DND-41 (cell line): ENCODE data around the gene HIBCH.
"Not testable (repeated sequence)": the region's sequence is repeated elsewhere in the genome, so short reads cannot be mapped to it uniquely, and the experiment has no call there.

ENCODE experiments used
- ATAC-seq: fragments of 200-7000 bp; cut with Tn5 transposase; 3 replicates; pipeline ENCODE4 v1.9.1; 2021; ENCODE audit warnings: low read depth; ENCODE audit not compliant: insufficient read depth
- DNase-seq: peaks from one replicate; pipeline ENCODE4 v3.0.0-alpha.2; 2020
- H2AFZ ChIP-seq: 2 replicates; pipeline ENCODE4 v1.6.0; 2012; ENCODE audit warnings: low read depth, low read length
- H3K27ac ChIP-seq: 2 replicates; pipeline ENCODE4 v1.5.1; 2012; ENCODE audit warnings: low read length, inconsistent platforms
- H3K27me3 ChIP-seq: fragments of 200-600 bp; sonication (generic); 2 replicates; pipeline ENCODE4 v1.6.0; 2012; ENCODE audit warnings: low read length, mild to moderate bottlenecking, inconsistent platforms; ENCODE audit not compliant: insufficient read depth, poor library complexity
- H3K36me3 ChIP-seq: 2 replicates; pipeline ENCODE4 v1.5.1; 2012; ENCODE audit warnings: low read length, inconsistent platforms; ENCODE audit not compliant: insufficient read depth
- H3K4me1 ChIP-seq: 2 replicates; pipeline ENCODE4 v1.5.1; 2012; ENCODE audit warnings: mild to moderate bottlenecking, low read length; ENCODE audit not compliant: insufficient read depth
- H3K4me2 ChIP-seq: 2 replicates; pipeline ENCODE4 v1.6.0; 2012; ENCODE audit warnings: mild to moderate bottlenecking, moderate library complexity, low read length, inconsistent platforms; ENCODE audit not compliant: insufficient read depth
- H3K4me3 ChIP-seq, 2 experiments: fragments of 200-600 bp in 1 of 2; shearing (Covaris generic) in 1 of 2; 2 replicates each; pipeline ENCODE4 v1.5.1; 2012 to 2016; ENCODE audit warnings: inconsistent platforms in 2 of 2, low read length in 2 of 2, mild to moderate bottlenecking in 2 of 2, low read depth in 1 of 2, moderate library complexity in 1 of 2
- H3K79me2 ChIP-seq: 2 replicates; pipeline ENCODE4 v1.6.0; 2012; ENCODE audit warnings: low read length, inconsistent platforms; ENCODE audit not compliant: insufficient read depth
- H3K9ac ChIP-seq: 2 replicates; pipeline ENCODE4 v1.6.0; 2012; ENCODE audit warnings: low read depth, mild to moderate bottlenecking, inconsistent platforms, low read length, moderate library complexity
- H3K9me3 ChIP-seq: 2 replicates; pipeline ENCODE4 v1.5.1; 2012; ENCODE audit warnings: low read length, moderate library complexity, mild to moderate bottlenecking, inconsistent platforms; ENCODE audit not compliant: insufficient read depth, severe bottlenecking
- H4K20me1 ChIP-seq: 2 replicates; pipeline ENCODE4 v1.6.0; 2012; ENCODE audit warnings: low read length; ENCODE audit not compliant: insufficient read depth
- CTCF ChIP-seq: IDR thresholded peaks from 2 replicates; pipeline ENCODE4 v1.5.1; 2012; ENCODE audit warnings: borderline replicate concordance, low read length, moderate library complexity, mild to moderate bottlenecking; ENCODE audit not compliant: poor library complexity, severe bottlenecking; ENCODE audit errors: extremely low read depth
- EZH2 ChIP-seq: IDR thresholded peaks from 3 replicates; pipeline ENCODE4 v1.6.1; 2012; ENCODE audit warnings: borderline replicate concordance, low read depth, mild to moderate bottlenecking, moderate library complexity, low read length, inconsistent platforms; ENCODE audit not compliant: severe bottlenecking

The HIBCH gene

GRCh38 chr2:190302052-190302451 is 17.6 kb downstream of the HIBCH start:
- Histone ChIP-seq H3K4me2 (no peak overlapping the region), H3K36me3 (peaks cover 35% of the 10 kb centered on the region; the same call in 1 of the 2 replicates), H3K4me1 (no peaks in the 10 kb centered on the region), H3K9me3 (no peaks in the 10 kb centered on the region), H3K4me3 (no peak overlapping the region), H2AFZ (no peak overlapping the region), H3K79me2 (peaks cover 10% of the 10 kb centered on the region; the same call in 1 of the 2 replicates), H4K20me1 (no peaks in the 10 kb centered on the region), H3K27ac (no peak overlapping the region), H3K27me3 (no peaks in the 10 kb centered on the region), H3K9ac (no peak overlapping the region)
- ATAC-seq, result no peak
- TF ChIP-seq EZH2 (no peak), CTCF (no peak)
- DNase-seq, result no peak

GRCh38 chr2:190301032-190301431 is 18.6 kb downstream of the HIBCH start:
- Histone ChIP-seq H3K4me1 (no peaks in the 10 kb centered on the region), H3K36me3 (peaks cover 32% of the 10 kb centered on the region; the same call in 1 of the 2 replicates)
- no peak for DNase-seq

GRCh38 chr2:190297880-190298279 is 21.7 kb downstream of the HIBCH start:
- not testable (repeated sequence) for H3K27me3 ChIP-seq, H3K9me3 ChIP-seq, ATAC-seq, H4K20me1 ChIP-seq, DNase-seq, H3K4me3 ChIP-seq, H3K9ac ChIP-seq, H2AFZ ChIP-seq, H3K79me2 ChIP-seq, H3K4me2 ChIP-seq, H3K4me1 ChIP-seq, H3K27ac ChIP-seq
- H3K36me3 ChIP-seq, result peaks cover 49% of the 10 kb centered on the region; the same call in 1 of the 2 replicates

More at GRCh38 chr2:190301032-190301431, 18.6 kb downstream of the HIBCH start:
- H3K4me3 ChIP-seq, result no peak overlapping the region
- peaks cover 8% of the 10 kb centered on the region; the same call in 1 of the 2 replicates for H3K79me2 ChIP-seq
- no peak overlapping the region for H3K9ac ChIP-seq
- H4K20me1 ChIP-seq, result no peaks in the 10 kb centered on the region
- H3K9me3 ChIP-seq, result no peaks in the 10 kb centered on the region
- H3K27ac ChIP-seq, result no peak overlapping the region
- TF ChIP-seq CTCF (no peak), EZH2 (no peak)
- no peak overlapping the region for H2AFZ ChIP-seq
- no peak for ATAC-seq
- no peaks in the 10 kb centered on the region for H3K27me3 ChIP-seq
- H3K4me2 ChIP-seq, result no peak overlapping the region

- ATAC-seq (no peak), DNase-seq (no peak)
- Histone ChIP-seq H3K27me3 (no peaks in the 10 kb centered on the region), H3K4me1 (no peaks in the 10 kb centered on the region), H3K4me2 (no peak overlapping the region), H3K4me3 (no peak overlapping the region), H3K27ac (no peak overlapping the region), H2AFZ (no peak overlapping the region), H4K20me1 (no peaks in the 10 kb centered on the region), H3K79me2 (no peaks in the 10 kb centered on the region), H3K9me3 (no peaks in the 10 kb centered on the region), H3K36me3 (peaks cover 51% of the 10 kb centered on the region), H3K9ac (no peak overlapping the region)
- TF ChIP-seq EZH2 (no peak), CTCF (no peak)
Measured at GRCh38 chr2:190283783-190284182, 35.8 kb downstream of the HIBCH start.
